Measurements from ENCODE around the gene ABL1. TPM values are rescaled to one million over a fixed set of nuclear protein-coding genes. Genes with fewer than 3 reads are reported as not detected.

Gene ABL1
- total and polyA plus RNA-seq, 4 donors, result 23.3 to 60.0 (median 37.7) TPM

DNA sequence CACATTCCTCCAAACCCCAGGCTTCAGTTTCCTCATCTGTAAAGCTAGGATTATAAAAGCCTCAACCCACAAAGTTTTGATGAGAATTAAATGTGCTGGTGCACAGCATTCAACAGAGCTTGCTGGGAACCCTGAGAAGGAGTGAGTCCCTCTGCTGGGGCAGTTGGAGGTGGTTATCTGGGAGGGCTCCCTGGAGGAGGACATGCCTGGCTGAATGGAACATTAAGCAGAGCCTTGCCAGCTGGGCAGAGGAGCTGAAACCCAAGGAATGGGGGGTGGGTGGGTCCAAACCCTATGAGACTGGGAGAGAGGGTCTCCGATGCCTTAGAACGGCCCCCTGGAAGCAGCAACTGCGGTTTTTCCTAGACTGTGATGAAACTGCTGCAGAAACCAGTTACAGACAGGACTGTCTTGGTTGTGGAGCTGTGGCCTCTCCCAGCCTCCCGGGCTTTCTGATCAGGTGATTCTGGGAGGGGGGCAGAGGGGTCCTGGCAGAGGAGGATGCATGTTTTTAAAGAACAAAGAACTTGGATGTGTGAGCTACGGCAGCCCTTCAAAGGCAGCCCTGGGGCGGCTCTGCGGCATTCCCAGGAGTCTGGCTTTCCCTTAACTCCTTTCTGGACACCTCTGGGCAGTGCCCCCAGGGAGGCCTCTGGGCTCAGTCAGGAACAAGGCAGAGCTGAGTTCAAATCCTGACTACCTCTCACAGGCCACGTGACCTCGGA is 83.2 kb downstream of the ABL1 start:
- WGBS, 2 donors, result 70 to 77% methylated on average over 9 of the region's 9 CpGs
- DNase-seq, result no peak
- Histone ChIP-seq H3K36me3 (ENCODE audit: control insufficient read depth in 4 of 4, insufficient read depth in 4 of 4, low read length in 4 of 4) (no peaks in the 10 kb centered on the region), H3K4me1 (ENCODE audit: control insufficient read depth in 5 of 5, insufficient read depth in 5 of 5, low read length in 5 of 5) (peaks cover 0 to 15% (median 0%) of the 10 kb centered on the region in 5 donors), H3K4me3 (no peak overlapping the region), H3K27me3 (ENCODE audit: control insufficient read depth in 3 of 3, insufficient read depth in 3 of 3, low read length in 2 of 3) (peaks cover 0 to 37% (median 0%) of the 10 kb centered on the region in 3 donors), H3K27ac (ENCODE audit: low read depth in 1 of 2, low read length in 1 of 2) (no peak overlapping the region), H3K9me3 (ENCODE audit: control insufficient read depth in 4 of 4, insufficient read depth in 3 of 4, low read length in 3 of 4) (no peaks in the 10 kb centered on the region), H3K9ac (ENCODE audit: insufficient read depth in 1 of 2, low read length in 2 of 2) (no peak overlapping the region)
- TF ChIP-seq, protein P1, sequence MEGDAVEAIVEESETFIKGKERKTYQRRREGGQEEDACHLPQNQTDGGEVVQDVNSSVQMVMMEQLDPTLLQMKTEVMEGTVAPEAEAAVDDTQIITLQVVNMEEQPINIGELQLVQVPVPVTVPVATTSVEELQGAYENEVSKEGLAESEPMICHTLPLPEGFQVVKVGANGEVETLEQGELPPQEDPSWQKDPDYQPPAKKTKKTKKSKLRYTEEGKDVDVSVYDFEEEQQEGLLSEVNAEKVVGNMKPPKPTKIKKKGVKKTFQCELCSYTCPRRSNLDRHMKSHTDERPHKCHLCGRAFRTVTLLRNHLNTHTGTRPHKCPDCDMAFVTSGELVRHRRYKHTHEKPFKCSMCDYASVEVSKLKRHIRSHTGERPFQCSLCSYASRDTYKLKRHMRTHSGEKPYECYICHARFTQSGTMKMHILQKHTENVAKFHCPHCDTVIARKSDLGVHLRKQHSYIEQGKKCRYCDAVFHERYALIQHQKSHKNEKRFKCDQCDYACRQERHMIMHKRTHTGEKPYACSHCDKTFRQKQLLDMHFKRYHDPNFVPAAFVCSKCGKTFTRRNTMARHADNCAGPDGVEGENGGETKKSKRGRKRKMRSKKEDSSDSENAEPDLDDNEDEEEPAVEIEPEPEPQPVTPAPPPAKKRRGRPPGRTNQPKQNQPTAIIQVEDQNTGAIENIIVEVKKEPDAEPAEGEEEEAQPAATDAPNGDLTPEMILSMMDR (IDR thresholded peaks at IDR 0.05; ENCODE audit: control extremely low read depth, extremely low read depth), result no peak
- no peak for ATAC-seq (ENCODE audit: insufficient read depth, low FRiP score)

DNA sequence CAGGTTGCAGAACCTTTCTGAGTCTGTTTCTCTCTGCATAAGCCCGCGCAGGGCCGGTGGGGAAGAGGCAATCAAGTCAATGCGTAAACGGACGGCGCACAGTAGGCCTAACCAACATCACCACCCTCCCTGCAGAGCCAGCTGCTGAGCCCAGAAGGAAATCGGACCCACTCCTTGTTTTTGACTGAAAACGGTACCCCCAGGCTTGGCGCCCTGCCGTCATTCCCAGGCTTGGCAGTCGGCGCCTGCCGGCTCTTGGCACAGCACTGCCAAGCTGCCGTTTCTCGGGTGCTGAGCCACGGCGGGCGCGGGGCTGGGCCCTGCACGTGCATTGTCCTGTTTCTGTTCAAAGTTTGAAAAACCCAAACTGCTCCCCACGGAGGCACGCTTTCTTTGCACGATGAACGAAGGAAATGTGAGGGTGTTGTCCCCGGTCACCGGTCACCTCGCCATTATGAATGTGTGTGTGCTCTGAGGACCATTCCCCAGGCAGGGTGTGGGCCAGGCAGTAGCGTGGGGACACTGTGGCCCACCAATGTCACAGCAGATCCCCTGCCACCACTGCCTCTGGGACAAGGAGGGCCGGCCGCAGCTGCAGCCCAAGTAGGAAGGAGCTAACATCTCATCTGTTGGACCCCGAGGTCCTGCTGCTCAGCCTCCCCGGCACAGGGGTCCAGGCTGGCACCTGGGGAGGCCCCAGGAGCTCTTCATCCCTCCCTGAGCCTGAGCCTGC is 83.9 kb downstream of the ABL1 start:
- WGBS, 2 donors, result 81 to 86% methylated on average over 33 of the region's 33 CpGs
- Histone ChIP-seq H3K4me3 (no peak overlapping the region), H3K27me3 (ENCODE audit: control insufficient read depth in 3 of 3, insufficient read depth in 3 of 3, low read length in 2 of 3) (peaks cover 0 to 32% (median 0%) of the 10 kb centered on the region in 3 donors), H3K9ac (ENCODE audit: insufficient read depth in 1 of 2, low read length in 2 of 2) (no peak overlapping the region), H3K36me3 (ENCODE audit: control insufficient read depth in 4 of 4, insufficient read depth in 4 of 4, low read length in 4 of 4) (no peaks in the 10 kb centered on the region), H3K9me3 (ENCODE audit: control insufficient read depth in 4 of 4, insufficient read depth in 3 of 4, low read length in 3 of 4) (no peaks in the 10 kb centered on the region), H3K4me1 (ENCODE audit: control insufficient read depth in 5 of 5, insufficient read depth in 5 of 5, low read length in 5 of 5) (peaks cover 0 to 15% (median 0%) of the 10 kb centered on the region in 5 donors), H3K27ac (ENCODE audit: low read depth in 1 of 2, low read length in 1 of 2) (no peak overlapping the region)
- TF ChIP-seq, protein P1 (IDR thresholded peaks at IDR 0.05; ENCODE audit: control extremely low read depth, extremely low read depth), result no peak
- ATAC-seq (ENCODE audit: insufficient read depth, low FRiP score) (no peak), DNase-seq (no peak)

DNA sequence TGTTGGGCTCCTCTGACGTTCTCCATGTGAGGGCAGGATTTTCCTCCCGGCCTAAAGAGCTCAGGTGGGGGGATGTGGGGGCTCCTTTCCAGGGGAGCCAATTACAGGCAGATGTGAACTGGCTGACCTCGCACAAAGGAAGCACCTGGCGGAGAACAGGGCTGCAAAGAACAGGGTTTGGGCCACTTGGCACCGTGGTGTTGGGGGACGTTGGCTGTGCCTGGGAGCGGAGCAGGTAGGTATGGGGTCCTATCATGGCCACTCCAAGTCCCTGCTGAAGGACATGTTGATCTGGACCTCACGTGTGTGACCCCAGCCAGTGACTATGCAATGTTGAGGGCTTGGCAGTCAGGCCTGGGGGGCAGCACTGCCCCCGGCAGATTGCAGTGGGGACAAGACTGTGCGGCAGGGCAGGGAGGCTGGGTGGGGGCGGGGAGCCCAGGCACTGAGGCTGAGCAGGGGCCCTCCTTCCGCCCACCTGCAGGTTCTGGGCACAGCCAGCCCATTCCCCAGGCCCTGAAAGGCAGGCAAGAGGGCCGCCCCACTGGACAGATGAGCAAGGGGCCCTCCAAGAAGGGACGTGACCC is 84.6 kb downstream of the ABL1 start:
- no peak for ATAC-seq (ENCODE audit: insufficient read depth, low FRiP score)
- Histone ChIP-seq H3K9me3 (ENCODE audit: control insufficient read depth in 4 of 4, insufficient read depth in 3 of 4, low read length in 3 of 4) (no peaks in the 10 kb centered on the region), H3K27ac (ENCODE audit: low read depth in 1 of 2, low read length in 1 of 2) (no peak overlapping the region), H3K4me3 (no peak overlapping the region), H3K9ac (ENCODE audit: insufficient read depth in 1 of 2, low read length in 2 of 2) (no peak overlapping the region), H3K27me3 (ENCODE audit: control insufficient read depth in 3 of 3, insufficient read depth in 3 of 3, low read length in 2 of 3) (peaks cover 0 to 35% (median 0%) of the 10 kb centered on the region in 3 donors), H3K36me3 (ENCODE audit: control insufficient read depth in 4 of 4, insufficient read depth in 4 of 4, low read length in 4 of 4) (no peaks in the 10 kb centered on the region), H3K4me1 (ENCODE audit: control insufficient read depth in 5 of 5, insufficient read depth in 5 of 5, low read length in 5 of 5) (peaks cover 0 to 15% (median 0%) of the 10 kb centered on the region in 5 donors)
- no peak for DNase-seq
- TF ChIP-seq, protein P1 (IDR thresholded peaks at IDR 0.05; ENCODE audit: control extremely low read depth, extremely low read depth), result no peak
- WGBS, 2 donors, result 69 to 79% methylated on average over 14 of the region's 14 CpGs

Measured in lung (tissue), 12 donors.